Stimulated activated CD8-positive, alpha-beta memory T cell treated with anti-CD3 and anti-CD28 coated beads, Interleukin-7, amount 100 ng/mL, for 24 hours (primary cell): ENCODE data around the gene OR2T2.
"Not testable (repeated sequence)": the region's sequence is repeated elsewhere in the genome, so short reads cannot be mapped to it uniquely, and the experiment has no call there.

ENCODE experiments used
- DNase-seq: peaks from one replicate; pipeline ENCODE4 v3.0.0-alpha.2; 2020; ENCODE audit warnings: low read depth

The OR2T2 gene

GRCh38 chr1:248450466-248451145 is 5.2 kb downstream of the OR2T2 start:
- DNase-seq: not testable (repeated sequence)

GRCh38 chr1:248453619-248454018 is 8.2 kb downstream of the OR2T2 start:
- DNase-seq: not testable (repeated sequence)

GRCh38 chr1:248455045-248455444 is 9.6 kb downstream of the OR2T2 start:
- not testable (repeated sequence) for DNase-seq

GRCh38 chr1:248456635-248457034 is 11.2 kb downstream of the OR2T2 start:
- not testable (repeated sequence) for DNase-seq

- not testable (repeated sequence) for DNase-seq
Observed at GRCh38 chr1:248459117-248459516, 13.7 kb downstream of the OR2T2 start.

GRCh38 chr1:248471154-248471553 is 25.7 kb downstream of the OR2T2 start:
- DNase-seq: no peak

GRCh38 chr1:248472111-248472510 is 26.7 kb downstream of the OR2T2 start:
- DNase-seq: not testable (repeated sequence)

GRCh38 chr1:248473051-248473450 is 27.6 kb downstream of the OR2T2 start, which contains the start of gene OR2T3:
TSS of gene OR2T3 (plus strand) at chr1:248473351. CDS start at chr1:248473351, 0 bp downstream.
- DNase-seq: not testable (repeated sequence)

- DNase-seq: not testable (repeated sequence)
Observed at GRCh38 chr1:248475660-248476059, 30.2 kb downstream of the OR2T2 start.

- DNase-seq: not testable (repeated sequence)
Observed at GRCh38 chr1:248481686-248482579, 36.5 kb downstream of the OR2T2 start.

GRCh38 chr1:248488289-248488688 is 42.9 kb downstream of the OR2T2 start, which contains the start of gene OR2T5:
TSS of gene OR2T5 (plus strand) at chr1:248488589. CDS start at chr1:248488589, 0 bp downstream.
- DNase-seq: not testable (repeated sequence)

GRCh38 chr1:248496661-248497060 is 51.2 kb downstream of the OR2T2 start:
- not testable (repeated sequence) for DNase-seq

- not testable (repeated sequence) for DNase-seq
Observed at GRCh38 chr1:248500305-248501035, 55.0 kb downstream of the OR2T2 start.
